Superior temporal gyrus (tissue), 1 donor: ENCODE results near the gene KIF3A.
"Not testable (repeated sequence)": the region's sequence is repeated elsewhere in the genome, so short reads cannot be mapped to it uniquely, and the experiment has no call there.

Experiments used
- DNase-seq: peaks from one replicate; pipeline ENCODE4 v3.0.0-alpha.2; 2016; ENCODE audit errors: extremely low spot score

Gene KIF3A

DNA sequence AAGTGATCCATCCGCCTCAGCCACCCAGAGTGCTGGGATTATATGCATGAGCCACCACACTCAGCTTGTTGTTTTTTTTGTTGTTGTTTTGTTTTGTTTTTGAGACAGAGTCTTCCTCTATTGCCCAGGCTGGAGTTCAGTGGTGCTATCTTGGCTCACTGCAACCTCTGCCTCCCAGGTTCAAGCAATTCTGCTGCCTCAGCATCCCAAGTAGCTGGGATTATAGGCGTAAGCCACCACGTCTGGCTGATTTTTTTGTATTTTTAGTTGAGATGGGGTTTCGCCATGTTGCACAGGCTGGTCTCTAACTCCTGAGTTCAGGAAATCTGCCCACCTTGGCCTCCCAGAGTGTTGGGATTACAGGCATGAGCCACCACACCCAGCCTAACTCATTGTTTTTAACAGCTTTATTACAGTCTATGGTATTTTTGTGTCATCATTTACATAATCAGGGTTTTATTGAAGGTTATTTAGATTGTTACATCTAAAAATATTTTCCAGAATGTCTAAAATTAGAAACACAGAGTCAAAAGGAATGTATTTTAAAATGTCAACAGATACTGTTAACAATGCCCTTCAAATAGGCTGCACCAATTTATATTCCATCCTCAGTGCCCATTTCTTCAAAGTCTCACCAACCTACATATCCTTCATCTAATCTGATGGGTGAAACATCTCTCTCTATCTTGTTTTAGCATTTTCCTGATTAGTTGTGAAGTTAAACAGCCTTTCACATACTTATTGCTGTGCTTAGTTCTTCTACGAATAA, 18.6 kb downstream of the KIF3A start:
- no peak for DNase-seq

DNA sequence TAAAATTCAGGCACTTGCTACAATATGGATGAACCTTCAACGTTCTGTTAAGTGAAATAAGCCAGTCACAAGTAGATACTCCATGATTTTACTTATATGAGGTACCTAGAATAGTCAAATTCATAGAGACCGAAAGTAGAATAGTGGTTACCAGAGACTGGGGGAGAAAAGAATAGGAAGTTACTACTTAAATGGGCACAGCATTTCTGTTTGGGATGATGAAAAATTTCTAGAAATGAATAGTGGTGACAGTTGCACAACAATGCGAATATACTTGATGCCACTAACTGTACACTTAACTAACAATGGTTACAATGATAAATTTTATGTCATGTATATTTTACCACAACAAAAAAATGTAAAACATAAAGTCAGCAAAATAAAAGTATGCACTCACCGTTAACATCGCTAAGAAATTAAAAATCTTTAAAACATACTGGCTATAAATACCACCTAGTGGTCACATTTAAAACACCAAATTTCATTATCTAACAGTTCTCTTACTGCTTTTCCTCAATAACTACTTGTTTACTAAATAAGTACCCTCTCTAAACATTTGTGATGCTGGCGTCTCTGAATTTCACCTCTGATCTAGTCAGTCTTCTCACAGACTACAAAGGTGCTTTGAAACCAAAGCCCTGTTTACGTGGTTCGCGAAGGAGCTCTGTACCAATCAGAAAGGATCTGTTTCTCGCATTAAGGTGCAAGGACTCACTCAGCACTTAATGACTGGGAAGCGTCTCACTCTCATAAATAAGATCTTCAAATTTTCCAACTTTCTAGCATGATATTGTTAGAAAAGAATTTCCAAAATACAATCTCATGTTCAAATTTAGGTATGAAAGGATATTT, 22.7 kb downstream of the KIF3A start:
- DNase-seq = peak; percentile 60

DNA sequence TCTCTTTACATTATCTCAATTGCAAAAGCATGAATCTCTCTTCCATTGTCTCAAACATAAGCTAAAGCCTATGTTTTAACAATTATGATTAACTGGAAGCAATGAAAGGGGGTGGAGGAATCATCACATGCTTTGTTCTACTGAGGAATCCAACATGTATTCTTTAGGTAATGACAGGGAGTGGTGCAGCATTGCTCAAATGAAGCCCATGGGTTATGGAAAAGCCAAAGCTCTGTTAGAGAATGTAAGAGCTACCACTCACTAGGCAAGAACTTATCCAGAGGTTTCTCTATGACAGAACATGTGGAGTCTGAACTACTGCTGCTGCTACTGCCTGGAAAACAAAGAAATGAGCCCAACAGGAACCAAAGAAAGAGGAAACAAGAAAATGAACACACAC, 28.7 kb downstream of the KIF3A start:
- no peak for DNase-seq

DNA sequence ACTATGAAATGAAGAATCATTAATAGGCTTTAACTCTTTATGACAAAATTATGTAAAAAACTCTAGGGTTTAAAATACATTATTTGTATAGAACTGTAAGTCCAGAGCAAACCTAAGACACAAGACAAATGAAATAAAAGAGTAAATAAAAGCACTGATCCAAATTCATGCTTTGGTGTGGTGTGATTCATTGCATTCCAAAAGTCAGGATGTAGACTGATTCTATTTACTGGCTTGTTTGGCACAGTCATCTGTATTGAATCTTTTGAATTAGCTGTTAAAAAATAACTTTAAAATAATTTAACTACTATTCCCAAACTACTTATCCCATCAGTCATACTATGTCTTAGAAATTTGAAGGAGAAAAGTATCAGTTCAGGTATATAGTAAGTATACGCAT, 32.5 kb downstream of the KIF3A start:
- DNase-seq = no peak

DNA sequence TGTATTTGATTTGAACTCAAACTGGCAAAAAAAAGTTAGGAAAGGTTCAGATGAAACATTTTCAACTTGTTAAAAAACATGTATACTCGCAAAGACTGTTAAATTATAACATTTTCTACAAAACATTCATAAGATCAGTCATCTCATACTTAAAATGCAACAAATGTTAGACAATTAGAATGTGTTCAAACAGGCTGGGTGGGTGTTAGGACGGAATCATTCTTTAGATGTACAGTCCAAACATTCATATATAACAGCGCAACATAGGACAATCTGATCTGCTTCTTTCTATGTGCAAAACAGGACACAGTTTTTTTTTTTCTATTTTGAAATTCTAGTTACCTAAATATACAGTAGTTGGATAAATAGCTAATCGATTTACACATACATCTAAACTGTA, 41.4 kb downstream of the KIF3A start:
- DNase-seq = peak; percentile 5

DNA sequence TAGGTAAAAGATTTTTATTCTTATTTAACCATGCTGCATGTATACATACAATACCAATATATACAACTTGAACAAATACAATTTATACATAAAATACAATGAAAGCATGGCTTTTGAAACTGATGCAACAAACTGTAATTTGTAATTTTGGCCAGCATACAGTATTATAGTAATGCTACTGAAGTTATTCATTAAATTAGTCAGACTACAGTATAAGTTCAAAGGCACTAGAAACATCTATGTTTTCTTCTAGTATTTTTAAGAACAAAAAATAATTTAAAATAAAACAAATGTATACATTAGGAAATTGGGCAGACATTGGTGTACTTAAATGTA, 44.7 kb downstream of the KIF3A start:
- DNase-seq = no peak

DNA sequence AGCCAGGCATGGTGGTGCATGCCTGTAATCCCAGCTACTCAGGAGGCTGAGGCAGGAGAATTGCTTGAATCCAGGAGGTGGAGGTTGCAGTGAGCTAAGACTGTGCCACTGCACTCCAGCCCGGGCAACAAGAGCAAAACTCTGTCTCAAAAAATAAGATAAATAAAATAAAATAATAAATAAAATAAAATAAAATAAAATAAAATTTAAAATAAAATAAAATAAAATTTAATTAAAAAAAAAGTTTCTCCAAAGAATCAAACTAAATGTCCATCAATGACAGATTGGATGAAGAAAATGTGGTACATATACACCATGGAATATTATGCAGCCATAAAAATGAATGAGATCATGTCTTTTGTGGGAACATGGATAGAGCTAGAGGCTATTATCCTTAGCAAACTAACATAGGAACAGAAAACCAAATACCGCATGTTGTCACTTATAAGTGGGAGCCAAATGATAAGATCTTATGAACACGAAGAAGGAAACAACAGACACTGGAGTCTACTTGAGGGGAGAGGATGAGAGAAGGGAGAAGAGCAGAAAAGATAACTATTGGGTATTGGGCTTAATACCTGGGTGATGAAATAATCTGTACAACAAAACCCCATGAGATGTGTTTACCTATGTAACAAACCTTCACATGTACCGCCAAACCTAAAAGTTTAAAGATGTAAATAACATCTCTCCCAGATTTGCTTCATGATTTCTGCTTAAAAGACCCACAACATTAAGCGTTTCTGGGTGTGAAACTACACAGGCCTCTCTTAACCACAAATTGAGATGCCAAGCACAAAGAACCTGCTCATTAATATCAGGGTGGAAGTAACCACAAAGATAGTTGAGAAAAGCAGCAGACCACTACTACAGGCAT, 45.4 kb downstream of the KIF3A start:
- DNase-seq = not testable (repeated sequence)

DNA sequence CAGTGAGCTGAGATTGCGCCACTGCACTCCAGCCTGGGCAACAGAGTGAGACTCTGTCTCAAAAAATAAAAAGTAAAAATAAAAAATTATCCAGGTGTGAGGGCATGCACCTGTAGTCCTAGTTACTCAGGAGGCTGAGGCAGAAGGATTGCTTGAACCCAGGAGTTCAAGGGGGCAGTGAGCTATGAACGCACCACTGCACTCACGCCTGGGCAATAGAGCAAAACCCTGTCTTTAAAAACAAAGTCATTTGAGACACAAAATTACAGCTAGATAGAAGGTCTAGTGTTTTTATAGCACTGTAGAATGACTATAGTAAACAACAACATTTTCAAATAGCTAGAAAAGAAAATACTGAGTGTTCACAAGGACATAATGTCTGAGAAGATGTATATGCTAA, 47.2 kb downstream of the KIF3A start:
- DNase-seq = no peak

DNA sequence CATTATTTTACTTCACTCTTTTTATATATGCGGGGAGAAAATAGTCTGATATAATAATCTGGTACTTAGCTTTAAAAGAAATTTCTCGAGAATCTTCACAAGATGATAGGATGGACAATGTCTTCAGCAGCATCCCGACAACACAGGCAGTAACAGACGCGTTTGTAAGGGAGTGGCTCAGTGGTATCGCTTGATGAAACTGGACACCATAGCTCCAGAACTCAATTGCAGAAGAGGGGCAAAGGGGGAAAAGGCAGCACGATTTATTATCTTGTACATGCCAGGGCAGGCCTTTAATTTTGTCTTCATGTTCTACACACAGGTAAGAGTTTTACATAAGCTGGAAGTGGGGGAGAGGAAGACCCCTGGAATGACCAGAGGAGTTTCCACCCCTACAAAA, 47.8 kb downstream of the KIF3A start:
- no peak for DNase-seq

DNA sequence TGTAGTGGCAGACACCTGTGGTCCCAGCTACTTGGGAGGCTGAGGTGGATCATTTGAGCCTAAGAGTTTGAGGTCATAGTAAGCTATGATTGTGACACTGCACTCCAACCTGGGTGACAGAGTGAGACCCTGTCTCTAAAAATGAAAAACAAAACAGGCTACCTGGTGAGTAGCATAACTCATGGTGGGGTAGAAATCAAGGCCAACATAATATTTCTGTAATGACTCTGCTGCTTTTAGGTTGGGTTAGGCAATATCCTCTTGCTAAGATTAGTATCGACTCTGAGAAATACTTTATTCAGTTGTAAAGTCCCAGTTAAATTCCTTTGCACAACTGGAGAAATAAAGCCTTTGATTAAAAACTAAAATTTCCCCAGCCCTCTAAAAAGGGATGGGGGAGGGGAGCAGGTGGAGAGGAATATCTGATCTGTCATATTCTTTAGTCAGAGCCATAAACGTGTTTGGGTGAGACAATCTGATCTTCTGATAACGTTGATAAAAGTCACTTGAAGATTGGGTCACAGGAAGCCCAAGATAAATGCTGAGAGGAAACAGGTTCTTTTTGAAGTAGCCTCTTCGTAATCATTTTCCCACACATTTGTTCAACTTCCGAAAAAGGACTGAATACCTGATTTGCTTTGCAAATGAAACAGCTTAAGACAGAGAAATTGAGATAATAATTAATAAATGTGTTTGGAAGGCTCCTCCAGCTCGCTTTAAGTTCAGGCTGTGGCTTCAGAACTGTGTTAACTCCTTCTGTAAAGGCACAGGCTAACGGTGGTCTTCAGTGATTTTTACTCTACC, 48.6 kb downstream of the KIF3A start:
- no peak for DNase-seq

DNA sequence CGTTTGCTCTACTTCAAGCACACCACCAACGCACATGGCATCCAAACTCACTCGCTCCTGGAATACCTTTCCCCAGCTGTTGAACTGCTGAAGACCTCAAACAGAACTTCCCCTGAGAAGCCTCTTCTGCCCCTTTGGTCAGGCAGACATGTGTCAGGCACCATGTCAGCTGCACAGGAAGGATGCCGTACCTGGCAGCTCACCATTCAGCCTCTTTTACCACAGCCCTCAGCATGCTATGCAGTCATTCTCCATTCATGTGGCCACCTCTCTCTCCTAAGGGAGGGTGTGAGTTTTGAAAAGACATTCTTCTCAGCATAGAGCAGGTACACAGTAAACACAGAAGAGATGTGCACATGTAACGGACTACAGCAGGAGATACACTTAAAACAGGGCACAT, 49.4 kb downstream of the KIF3A start:
- DNase-seq = no peak

DNA sequence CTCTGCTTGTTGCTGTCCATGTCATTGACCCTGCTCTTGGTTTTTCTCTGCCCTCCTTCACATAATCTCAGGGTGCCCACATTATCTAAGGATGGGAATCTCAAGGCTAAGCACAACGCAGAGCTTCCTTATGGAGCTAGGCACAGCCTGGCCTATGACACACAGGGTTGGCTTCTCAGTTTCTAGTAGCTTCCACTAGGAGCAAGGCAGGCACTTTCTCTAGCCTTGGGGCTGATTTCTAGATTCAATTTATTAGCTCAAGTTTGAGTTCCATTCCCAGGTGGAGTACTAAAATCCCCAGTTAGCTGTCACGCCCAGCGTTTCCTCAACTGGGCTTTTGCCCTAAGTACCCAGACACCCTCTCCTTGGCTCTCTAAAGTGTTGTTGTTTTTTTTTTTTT, 51.2 kb downstream of the KIF3A start:
- no peak for DNase-seq

DNA sequence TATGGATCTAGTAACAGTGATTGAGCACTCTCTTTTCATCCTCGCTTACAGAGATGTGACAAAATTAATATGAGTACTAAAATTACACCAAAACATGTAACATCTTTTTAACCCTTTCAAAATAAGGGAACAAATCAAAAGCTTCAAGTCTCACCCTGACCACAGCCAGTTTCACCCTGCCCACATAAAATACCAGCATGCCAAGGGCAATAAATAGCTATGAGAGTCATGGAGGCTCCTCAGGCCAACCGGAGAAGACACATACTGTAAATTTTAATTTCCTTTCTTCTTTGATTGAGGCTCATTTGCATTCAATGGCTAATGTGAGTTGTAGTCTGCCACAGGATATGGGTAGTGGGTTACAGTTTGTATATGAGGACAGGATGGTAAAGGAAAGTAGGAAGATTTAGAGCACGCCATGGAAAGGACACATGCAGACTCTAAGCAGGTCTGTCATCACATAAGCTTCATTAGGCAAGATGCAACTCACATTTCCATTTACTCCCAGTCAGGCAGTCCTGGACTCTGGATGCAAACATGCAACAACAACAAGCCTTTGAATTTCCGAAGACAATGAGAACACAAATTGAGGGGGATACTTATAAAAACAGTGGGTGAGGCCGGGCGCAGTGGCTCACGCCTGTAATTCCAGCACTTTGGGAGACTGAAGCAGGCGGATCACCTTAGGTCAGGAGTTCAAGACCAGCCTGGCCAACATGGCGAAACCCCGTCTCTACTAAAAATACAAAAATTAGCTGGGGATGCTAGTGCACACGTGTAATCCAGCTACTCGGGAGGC, 52.2 kb downstream of the KIF3A start:
- DNase-seq = no peak

DNA sequence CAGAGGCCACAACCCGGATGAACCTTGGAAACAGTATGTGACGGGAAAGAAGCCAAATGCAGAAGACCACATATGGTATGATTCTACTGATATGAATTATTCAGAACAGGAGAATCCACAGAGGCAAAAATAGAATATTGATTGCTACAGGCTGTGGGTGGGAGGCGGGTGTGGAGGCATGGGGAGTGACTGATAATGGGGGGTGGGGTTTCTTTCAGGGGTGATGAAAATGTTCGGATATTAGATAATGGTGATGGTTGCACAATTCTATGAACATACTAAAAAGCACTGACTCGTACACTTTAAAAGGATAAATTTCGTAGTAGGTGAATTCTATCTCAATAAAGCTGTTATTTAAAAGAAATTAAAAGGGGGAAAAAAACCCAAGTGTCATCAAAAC, 52.9 kb downstream of the KIF3A start:
- no peak for DNase-seq

DNA sequence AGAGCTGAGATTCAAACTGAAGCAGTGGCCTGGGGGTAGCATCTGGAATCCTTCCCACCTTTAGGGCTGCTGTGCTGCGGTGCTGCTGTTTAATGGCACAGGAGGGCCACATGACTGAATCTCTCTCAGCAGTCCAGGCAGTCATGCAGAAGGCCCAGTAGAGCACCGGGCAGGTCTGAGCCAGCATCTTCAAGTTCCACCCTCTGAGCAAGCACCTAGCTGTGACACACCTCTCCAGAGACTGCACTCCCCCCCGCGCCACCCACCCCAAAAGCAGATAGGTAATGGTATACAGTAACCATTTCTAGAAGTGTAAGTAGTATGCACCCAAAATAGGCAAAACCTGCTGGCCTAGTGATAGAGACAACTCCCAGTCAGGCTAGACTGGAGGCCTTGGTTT, 55.4 kb downstream of the KIF3A start:
- DNase-seq = no peak

DNA sequence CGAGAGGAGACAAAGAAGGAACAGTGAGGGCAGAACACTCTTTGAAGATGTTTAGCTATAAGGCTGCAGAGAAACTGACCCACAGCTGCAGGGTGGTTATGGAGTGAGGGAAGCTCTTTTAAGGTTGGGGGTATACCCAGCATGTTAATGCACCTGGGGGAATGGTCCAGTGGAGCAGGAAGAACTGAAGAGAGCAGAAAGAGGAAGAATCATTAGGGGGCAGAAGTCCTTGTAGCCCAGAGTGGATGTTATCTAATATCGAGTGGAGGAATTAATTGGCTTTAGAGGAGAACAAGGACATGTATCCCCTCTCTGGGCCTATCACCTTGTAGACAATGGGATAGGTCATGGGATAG, 55.9 kb downstream of the KIF3A start:
- DNase-seq = no peak

DNA sequence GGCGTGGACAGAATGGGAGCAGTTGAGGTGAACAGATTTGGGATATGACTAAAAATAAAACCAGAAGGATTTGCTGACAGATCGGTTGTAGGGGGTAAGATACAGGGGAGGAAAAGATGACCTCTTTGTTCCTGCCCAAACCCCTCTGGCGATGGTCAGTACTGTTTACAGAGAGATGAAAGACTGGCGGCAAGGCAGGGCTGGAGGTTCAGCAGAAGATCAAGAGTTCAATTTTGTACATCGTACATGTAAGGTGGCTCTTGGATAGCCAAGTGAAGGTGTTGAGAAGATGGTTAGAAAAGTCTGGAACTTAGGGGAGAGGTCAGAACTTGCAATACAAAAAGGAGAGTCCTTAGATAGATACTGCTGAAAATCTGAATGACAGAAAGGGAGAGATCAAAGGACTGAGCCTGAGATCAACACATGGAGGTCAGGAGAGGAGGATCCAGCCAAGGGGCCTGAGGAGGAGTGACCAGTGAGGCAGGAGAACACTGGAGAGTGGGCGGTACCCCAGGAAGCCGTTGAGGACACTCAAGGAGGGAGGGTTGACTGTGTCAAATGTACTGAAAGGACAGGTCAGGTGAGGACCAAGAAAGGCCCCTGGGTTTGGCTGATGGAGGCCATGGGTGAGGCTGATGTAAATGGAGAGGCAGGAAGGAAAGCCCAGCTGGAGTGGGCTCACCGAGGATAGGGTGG, 56.4 kb downstream of the KIF3A start:
- no peak for DNase-seq

DNA sequence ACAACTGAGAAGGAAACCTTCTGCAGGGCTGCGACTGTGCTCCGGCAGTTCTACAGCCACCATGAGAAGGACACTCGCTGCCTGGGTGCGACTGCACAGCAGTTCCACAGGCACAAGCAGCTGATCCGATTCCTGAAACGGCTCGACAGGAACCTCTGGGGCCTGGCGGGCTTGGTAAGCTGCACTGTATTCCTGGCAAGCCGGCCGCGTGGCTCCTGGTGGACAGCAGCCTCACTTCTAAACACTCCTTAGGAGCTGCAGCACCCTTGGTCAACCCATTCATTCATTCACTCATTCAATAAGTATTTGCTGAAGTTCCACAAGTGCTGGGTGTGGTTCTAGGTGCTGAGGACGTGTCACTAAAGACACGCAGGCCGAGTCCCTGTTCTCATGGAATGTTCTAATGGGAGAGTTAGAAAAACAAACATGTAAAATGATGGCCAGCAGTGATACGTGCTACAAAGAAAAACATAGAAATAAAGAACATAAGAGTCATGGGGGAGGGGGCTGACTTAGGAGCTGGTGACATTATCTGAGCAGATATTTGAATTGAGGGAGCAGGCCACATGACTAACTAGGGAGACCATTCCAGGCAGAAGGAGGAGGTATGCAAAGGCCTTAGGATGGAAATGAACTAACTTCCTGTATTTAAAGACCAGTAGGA, 57.5 kb downstream of the KIF3A start:
- no peak for DNase-seq

DNA sequence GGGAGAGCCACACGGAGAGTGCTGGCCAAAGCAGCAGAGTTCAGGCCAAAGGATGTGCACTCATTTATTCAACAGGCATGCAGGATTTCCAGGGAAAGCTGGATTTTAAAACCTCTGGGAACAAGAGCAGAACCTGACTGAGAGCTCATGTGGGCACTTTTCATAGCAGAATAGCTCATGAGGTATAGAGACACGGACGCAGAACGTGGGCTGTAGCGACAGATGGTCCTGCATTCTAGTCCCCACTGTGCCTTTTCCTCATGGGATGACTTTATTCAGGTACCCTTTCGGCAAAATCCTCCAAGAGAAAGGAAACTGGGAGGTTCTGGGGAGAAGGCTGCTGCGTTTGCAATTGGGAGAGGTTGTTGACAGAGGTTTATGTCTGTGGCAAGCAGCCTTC, 58.2 kb downstream of the KIF3A start:
- no peak for DNase-seq

DNA sequence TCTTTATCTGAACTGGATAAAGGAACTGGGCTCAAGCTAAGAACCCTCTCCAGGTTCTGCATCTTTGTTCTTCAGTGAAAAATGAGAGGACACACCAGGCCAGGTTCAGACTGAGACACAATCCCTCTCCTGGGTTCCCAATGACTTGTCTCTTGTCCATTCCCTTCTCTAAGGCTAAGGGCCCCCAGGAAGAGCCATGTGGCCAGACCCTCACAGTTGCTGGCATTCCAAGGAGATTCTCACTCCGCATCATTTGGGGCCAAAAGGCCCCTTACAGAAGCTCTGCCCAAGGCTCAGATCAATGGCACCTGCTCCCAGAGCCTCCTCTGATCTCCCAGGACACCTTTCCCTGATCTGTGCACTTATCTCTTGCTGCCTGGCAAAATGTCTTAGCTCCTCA, 58.6 kb downstream of the KIF3A start:
- DNase-seq = no peak
